ENCODE results near the gene IKZF2. TPM values are rescaled to one million over a fixed set of nuclear protein-coding genes. Genes with fewer than 3 reads are reported as not detected.

IKZF2 gene
- total RNA-seq, 1 experiment from 2014 or later: 3.0 TPM

- Histone ChIP-seq H3K9ac (ENCODE audit: extremely low read depth, insufficient read length, low read length) (no peak overlapping the region), H2BK120ac (ENCODE audit: low read depth, low read length, poor library complexity, severe bottlenecking) (no peak overlapping the region), H4K20me1 (ENCODE audit: control insufficient read depth, insufficient read depth, insufficient read length) (no peaks in the 10 kb centered on the region), H3K79me2 (ENCODE audit: insufficient read depth, low read length) (no peaks in the 10 kb centered on the region), H4K91ac (ENCODE audit: insufficient read length, low read depth, low read length) (no peak overlapping the region), H3K23me2 (ENCODE audit: insufficient read length, low read depth, low read length, poor library complexity, severe bottlenecking) (no peaks in the 10 kb centered on the region), H3K27me3 (ENCODE audit: insufficient read depth, low read length) (no peaks in the 10 kb centered on the region), H2BK20ac (ENCODE audit: low read depth, low read length, poor library complexity, severe bottlenecking) (no peak overlapping the region), H2BK5ac (ENCODE audit: insufficient read length, low read length) (no peak overlapping the region), H3K14ac (ENCODE audit: insufficient read depth, low read length) (no peak overlapping the region), H4K8ac (replicated peaks; ENCODE audit: insufficient read length, low read depth, low read length) (no peak overlapping the region), H2BK15ac (ENCODE audit: low read depth, low read length) (no peak overlapping the region), H3K23ac (ENCODE audit: insufficient read length, low read depth, low read length) (no peak overlapping the region), H3K4me2 (ENCODE audit: insufficient read depth, insufficient read length, low read length) (no peak overlapping the region), H3K79me1 (ENCODE audit: insufficient read depth, low read depth, low read length, poor library complexity, severe bottlenecking) (no peaks in the 10 kb centered on the region), H3K18ac (ENCODE audit: insufficient read length, low read depth, low read length) (no peak overlapping the region), H4K5ac (ENCODE audit: insufficient read length, low read depth, low read length) (no peak overlapping the region), H3K9me3 (ENCODE audit: control insufficient read depth, low read depth, low read length) (no peaks in the 10 kb centered on the region), H3T11ph (ENCODE audit: low read length) (no peak overlapping the region), H3K56ac (ENCODE audit: insufficient read length, low read depth, low read length) (no peak overlapping the region), H3K4ac (ENCODE audit: low read depth, low read length) (no peak overlapping the region), H3K27ac (ENCODE audit: insufficient read length, low read depth, low read length) (no peak overlapping the region), H3K4me1 (ENCODE audit: insufficient read depth, low read length) (no peaks in the 10 kb centered on the region), H2AFZ (ENCODE audit: low read length) (no peak overlapping the region), H2AK5ac (ENCODE audit: insufficient read length, low read length) (no peak overlapping the region), H2BK12ac (ENCODE audit: insufficient read length, low read depth, low read length) (no peak overlapping the region)
- no peaks in the 10 kb centered on the region for H3K36me3 Mint-ChIP-seq (ENCODE audit: insufficient read depth in 1 of 3, low read depth in 3 of 3)
- H3K4me1 Mint-ChIP-seq: peaks cover 0 to 5% of the 10 kb centered on the region in 2 experiments; a peak in 2 of 4 replicates
- H3K27me3 Mint-ChIP-seq (ENCODE audit: low read depth): no peaks in the 10 kb centered on the region
- no peak overlapping the region for H3K4me3 Mint-ChIP-seq
- H3K27ac Mint-ChIP-seq: no peak overlapping the region
- WGBS (ENCODE audit: extremely low coverage, insufficient read length, low lambda C conversion rate): no CpG with 5 or more reads among the region's 2 CpGs
- no peak for TF ChIP-seq CTCF (conservative IDR thresholded peaks at IDR 0.05)
- DNase-seq: no peak
- H3K9me3 Mint-ChIP-seq: no peaks in the 10 kb centered on the region
These were observed 16.0 kb upstream of the IKZF2 start for GRCh38 chr2:213167271-213167930.
